ENCODE measurements around the gene PTGFRN. TPM values are rescaled to one million over a fixed set of nuclear protein-coding genes. Genes with fewer than 3 reads are reported as not detected.
"Not testable (repeated sequence)": the region's sequence is repeated elsewhere in the genome, so short reads cannot be mapped to it uniquely, and the experiment has no call there.

PTGFRN gene
- total RNA-seq, 1 experiment from 2014 or later, result 57.4 TPM

- H3K27ac ChIP-seq (ENCODE audit: low read length), result no peak overlapping the region
- no peak overlapping the region for H3K4me3 ChIP-seq (ENCODE audit: low read length)
- ATAC-seq (no peak), DNase-seq (no peak)
- H3F3A ChIP-seq (ENCODE audit: low read length, unreplicated experiment), result no peaks in the 10 kb centered on the region
- no peaks in the 10 kb centered on the region for H3K9me3 ChIP-seq (ENCODE audit: low read length)
- no TSS peak for BruUV-seq (replicated peaks)
- H3K4me1 ChIP-seq (ENCODE audit: insufficient read depth, low read length), result no peaks in the 10 kb centered on the region; the same call in 1 of the 2 replicates
- intact Hi-C loops (cut with micrococcal nuclease), result loop anchor here (10.0 kb wide), 1 partner anchor 363 kb away; the partner anchor contains the start of gene CD58
- POLR2A ChIA-PET (ENCODE audit: unreplicated experiment), result no interaction called here
- H3K27me3 ChIP-seq (ENCODE audit: low read length), result no peaks in the 10 kb centered on the region
- H3K9ac ChIP-seq (ENCODE audit: low read length), result no peak overlapping the region
- H3K9me2 ChIP-seq (replicated peaks; ENCODE audit: low read length), result no peaks in the 10 kb centered on the region
- H3K79me2 ChIP-seq (ENCODE audit: low read length), result peaks cover 16% of the 10 kb centered on the region; the same call in 1 of the 2 replicates
- no peak overlapping the region for H3K4me2 ChIP-seq (ENCODE audit: low read length)
- no peak overlapping the region for H2AFZ ChIP-seq (ENCODE audit: low read length)
- TF ChIP-seq CTCF (conservative IDR thresholded peaks at IDR 0.05; ENCODE audit: low read depth, low read length) (no peak), EZH2 (IDR thresholded peaks at IDR 0.05; ENCODE audit: low read length, unreplicated experiment) (no peak), EZH2phosphoT487 (IDR thresholded peaks at IDR 0.05; ENCODE audit: borderline replicate concordance, low read length) (no peak)
- H3K36me3 ChIP-seq (ENCODE audit: low read depth, low read length), result 0 out of 2 replicates have a peak, but pooled peaks cover 3% of the 10 kb centered on the region
- H4K20me1 ChIP-seq (ENCODE audit: low read length), result no peaks in the 10 kb centered on the region
- CTCF ChIA-PET, result no interaction called here
Observed at GRCh38 chr1:116938216-116938615, 28.5 kb downstream of the PTGFRN start.

- H3K4me2 ChIP-seq (ENCODE audit: low read length); CTCF ChIA-PET; ATAC-seq; H4K20me1 ChIP-seq (ENCODE audit: low read length); BruUV-seq (replicated peaks); H2AFZ ChIP-seq (ENCODE audit: low read length); H3K79me2 ChIP-seq (ENCODE audit: low read length); H3K9ac ChIP-seq (ENCODE audit: low read length); H3K27me3 ChIP-seq (ENCODE audit: low read length); H3K36me3 ChIP-seq (ENCODE audit: low read depth, low read length); H3K9me3 ChIP-seq (ENCODE audit: low read length); POLR2A ChIA-PET (ENCODE audit: unreplicated experiment); DNase-seq; H3K4me1 ChIP-seq (ENCODE audit: insufficient read depth, low read length); H3F3A ChIP-seq (ENCODE audit: low read length, unreplicated experiment); H3K27ac ChIP-seq (ENCODE audit: low read length); H3K9me2 ChIP-seq (replicated peaks; ENCODE audit: low read length); H3K4me3 ChIP-seq (ENCODE audit: low read length): not testable (repeated sequence)
- intact Hi-C loops (cut with micrococcal nuclease), result loop anchor here (10.0 kb wide), 1 partner anchor 365 kb away; the partner anchor contains the start of gene CD58
Observed at GRCh38 chr1:116939780-116940543, 30.2 kb downstream of the PTGFRN start.

- H3K9ac ChIP-seq (ENCODE audit: low read length), result no peak overlapping the region
- CTCF ChIA-PET, result no interaction called here
- DNase-seq (no peak), ATAC-seq (no peak)
- no peak overlapping the region for H2AFZ ChIP-seq (ENCODE audit: low read length)
- no peak overlapping the region for H3K4me2 ChIP-seq (ENCODE audit: low read length)
- POLR2A ChIA-PET (ENCODE audit: unreplicated experiment), result no interaction called here
- H3F3A ChIP-seq (ENCODE audit: low read length, unreplicated experiment), result no peaks in the 10 kb centered on the region
- no peaks in the 10 kb centered on the region for H3K4me1 ChIP-seq (ENCODE audit: insufficient read depth, low read length)
- no peak overlapping the region for H3K4me3 ChIP-seq (ENCODE audit: low read length)
- BruUV-seq (replicated peaks), result no TSS peak
- no peaks in the 10 kb centered on the region for H3K9me2 ChIP-seq (replicated peaks; ENCODE audit: low read length)
- no peaks in the 10 kb centered on the region for H3K27me3 ChIP-seq (ENCODE audit: low read length)
- H3K27ac ChIP-seq (ENCODE audit: low read length), result no peak overlapping the region
- peaks cover 3% of the 10 kb centered on the region; the same call in 1 of the 2 replicates for H3K36me3 ChIP-seq (ENCODE audit: low read depth, low read length)
- H4K20me1 ChIP-seq (ENCODE audit: low read length), result no peaks in the 10 kb centered on the region
- intact Hi-C loops (cut with micrococcal nuclease), result no loop called here
- TF ChIP-seq EZH2phosphoT487 (IDR thresholded peaks at IDR 0.05; ENCODE audit: borderline replicate concordance, low read length), result no peak
- TF ChIP-seq CTCF (conservative IDR thresholded peaks at IDR 0.05; ENCODE audit: low read depth, low read length), result no peak
- no peak for TF ChIP-seq EZH2 (IDR thresholded peaks at IDR 0.05; ENCODE audit: low read length, unreplicated experiment)
- H3K9me3 ChIP-seq (ENCODE audit: low read length), result no peaks in the 10 kb centered on the region
- H3K79me2 ChIP-seq (ENCODE audit: low read length), result no peaks in the 10 kb centered on the region
Observed at GRCh38 chr1:116940814-116941599, 31.3 kb downstream of the PTGFRN start.
